HG02840 (cell line): Measurements from ENCODE around the gene ENOX1.

Experiments
- ATAC-seq: cut with Tn5 transposase; IDR thresholded peaks from one replicate; pipeline ENCODE4 v1.9.1; 2021; ENCODE audit warnings: mild to moderate bottlenecking, moderate library complexity, moderate number of reproducible peaks; ENCODE audit not compliant: unreplicated experiment, low FRiP score

The ENOX1 gene

GRCh38 chr13:43238341-43239083, 548.3 kb downstream of the ENOX1 start:
- ATAC-seq: no peak

GRCh38 chr13:43237616-43238015, 549.2 kb downstream of the ENOX1 start:
- ATAC-seq: no peak

- no peak for ATAC-seq
These were observed 551.7 kb downstream of the ENOX1 start for GRCh38 chr13:43235028-43235427.

GRCh38 chr13:43232873-43233265, 553.9 kb downstream of the ENOX1 start:
- ATAC-seq: no peak

- no peak for ATAC-seq
These were observed 554.5 kb downstream of the ENOX1 start for GRCh38 chr13:43232144-43232872.

GRCh38 chr13:43230989-43231388, 555.8 kb downstream of the ENOX1 start:
- ATAC-seq: no peak

- no peak for ATAC-seq
These were observed 557.3 kb downstream of the ENOX1 start for GRCh38 chr13:43229506-43229905.

GRCh38 chr13:43227721-43228120, 559.1 kb downstream of the ENOX1 start:
- ATAC-seq: no peak

GRCh38 chr13:43223216-43223615, 563.6 kb downstream of the ENOX1 start:
- no peak for ATAC-seq

GRCh38 chr13:43222086-43222485, 564.7 kb downstream of the ENOX1 start:
- ATAC-seq: no peak

GRCh38 chr13:43221611-43222010, 565.2 kb downstream of the ENOX1 start:
- no peak for ATAC-seq

GRCh38 chr13:43220873-43221595, 565.7 kb downstream of the ENOX1 start:
- no peak for ATAC-seq

GRCh38 chr13:43214124-43214523, 572.6 kb downstream of the ENOX1 start:
- no peak for ATAC-seq

GRCh38 chr13:43206838-43207237, 579.9 kb downstream of the ENOX1 start:
- ATAC-seq: no peak

GRCh38 chr13:43205416-43205815, 581.4 kb downstream of the ENOX1 start:
- ATAC-seq: no peak

GRCh38 chr13:43204591-43204990, 582.2 kb downstream of the ENOX1 start:
- no peak for ATAC-seq

- ATAC-seq: no peak
These were observed 583.0 kb downstream of the ENOX1 start for GRCh38 chr13:43203781-43204180.

- no peak for ATAC-seq
These were observed 586.0 kb downstream of the ENOX1 start for GRCh38 chr13:43200736-43201135.

- no peak for ATAC-seq
These were observed 586.5 kb downstream of the ENOX1 start for GRCh38 chr13:43200307-43200706.

GRCh38 chr13:43196750-43197370, 589.9 kb downstream of the ENOX1 start:
- ATAC-seq: no peak

- ATAC-seq: no peak
These were observed 590.6 kb downstream of the ENOX1 start for GRCh38 chr13:43196086-43196621.
